AG10803 (cell line): Measurements from ENCODE around the gene BCLAF3.
A peak's percentile ranks its signal among the peaks of the same experiment; 100 is the strongest.

Experiments
- DNase-seq: peaks from one replicate; pipeline ENCODE4 v3.0.0; 2010; ENCODE audit warnings: low read depth
- H3K4me3 ChIP-seq: 2 replicates; pipeline ENCODE4 v1.5.1; 2011; ENCODE audit warnings: mild to moderate bottlenecking, low read length, control low read depth
- CTCF ChIP-seq: conservative IDR thresholded peaks from 2 replicates; pipeline ENCODE4 v1.5.1; 2011; ENCODE audit warnings: mild to moderate bottlenecking, low read length, control low read depth, inconsistent platforms

BCLAF3 gene

GRCh38 chrX:19990556-19991349 is at the start of gene BCLAF3:
Gene BCLAF3, minus strand, starts transcription at chrX:19991061. Its CDS starts 20,797 bp downstream, at chrX:19970264.
- TF ChIP-seq CTCF, result peak; percentile 44
- peak; percentile 82 for DNase-seq
- H3K4me3 ChIP-seq, result peak within 1 kb of the TSS; percentile 67

GRCh38 chrX:20038966-20039365 is 48.1 kb upstream of the BCLAF3 start:
- TF ChIP-seq CTCF, result no peak
- H3K4me3 ChIP-seq, result no peak overlapping the region
- no peak for DNase-seq

- no peak for DNase-seq
- no peak overlapping the region for H3K4me3 ChIP-seq
- no peak for TF ChIP-seq CTCF
Measured at GRCh38 chrX:20037186-20037585, 46.3 kb upstream of the BCLAF3 start.

GRCh38 chrX:20032201-20032600 is 41.3 kb upstream of the BCLAF3 start:
- no peak for DNase-seq
- no peak overlapping the region for H3K4me3 ChIP-seq
- TF ChIP-seq CTCF, result no peak

GRCh38 chrX:20029728-20030127 is 38.9 kb upstream of the BCLAF3 start:
- H3K4me3 ChIP-seq, result no peak overlapping the region
- DNase-seq, result no peak
- no peak for TF ChIP-seq CTCF

- no peak for DNase-seq
- H3K4me3 ChIP-seq, result no peak overlapping the region
- TF ChIP-seq CTCF, result no peak
Measured at GRCh38 chrX:20028588-20028987, 37.7 kb upstream of the BCLAF3 start.

GRCh38 chrX:20026278-20026677 is 35.4 kb upstream of the BCLAF3 start:
- no peak overlapping the region for H3K4me3 ChIP-seq
- DNase-seq, result peak; percentile 61
- no peak for TF ChIP-seq CTCF
